IMR-90 (cell line): ENCODE measurements around the gene ANKRD18B.

Experiments
- BHLHE40 ChIP-seq: fragments of 150-350 bp; IDR thresholded peaks from 2 replicates; pipeline ENCODE4 v1.6.1; 2016; ENCODE audit warnings: mild to moderate bottlenecking, low read depth, low read length
- CHD1 ChIP-seq: IDR thresholded peaks from 2 replicates; pipeline ENCODE4 v1.6.1; 2012; ENCODE audit warnings: low read depth, low read length, improper control_type of control experiment
- MAZ ChIP-seq: IDR thresholded peaks from 2 replicates; pipeline ENCODE4 v1.6.1; 2012; ENCODE audit warnings: low read depth, mild to moderate bottlenecking, low read length, improper control_type of control experiment, moderate library complexity, borderline replicate concordance
- MXI1 ChIP-seq: IDR thresholded peaks from 2 replicates; pipeline ENCODE4 v1.6.1; 2012; ENCODE audit warnings: low read depth, mild to moderate bottlenecking, low read length, moderate library complexity, borderline replicate concordance
- NFE2L2 ChIP-seq: fragments of 150-350 bp; IDR thresholded peaks from 2 replicates; pipeline ENCODE4 v1.6.1; 2016; ENCODE audit warnings: low read depth, mild to moderate bottlenecking, low read length
- POLR2A ChIP-seq: IDR thresholded peaks from 2 replicates; pipeline ENCODE4 v1.6.1; 2012; ENCODE audit warnings: mild to moderate bottlenecking, low read depth, low read length
- RAD21 ChIP-seq: IDR thresholded peaks from 2 replicates; pipeline ENCODE4 v1.6.1; 2012; ENCODE audit warnings: low read length, improper control_type of control experiment
- RCOR1 ChIP-seq: IDR thresholded peaks from 2 replicates; pipeline ENCODE4 v1.6.1; 2012; ENCODE audit warnings: mild to moderate bottlenecking, low read length, improper control_type of control experiment; ENCODE audit not compliant: insufficient replicate concordance
- RFX5 ChIP-seq: IDR thresholded peaks from 2 replicates; pipeline ENCODE4 v1.8.0; 2012; ENCODE audit warnings: low read depth, mild to moderate bottlenecking, low read length, moderate library complexity
- SMC3 ChIP-seq: fragments of 150-350 bp; IDR thresholded peaks from 2 replicates; pipeline ENCODE4 v1.6.1; 2016; ENCODE audit warnings: low read depth, mild to moderate bottlenecking, antibody characterized with exemption, low read length, moderate library complexity
- TF ChIP-seq, protein P1 (sequence below): conservative IDR thresholded peaks from 2 replicates; pipeline ENCODE4 v1.5.1; 2012; ENCODE audit warnings: mild to moderate bottlenecking, low read depth, low read length, improper control_type of control experiment
- TF ChIP-seq, protein P2 (sequence below): fragments of 150-350 bp; IDR thresholded peaks from 2 replicates; pipeline ENCODE4 v1.6.1; 2016; ENCODE audit warnings: low read depth, mild to moderate bottlenecking, low read length, moderate library complexity, borderline replicate concordance
- TF ChIP-seq, protein P3 (sequence below): fragments of 150-350 bp; IDR thresholded peaks from 2 replicates; pipeline ENCODE4 v1.6.1; 2017; ENCODE audit warnings: mild to moderate bottlenecking, antibody characterized with exemption, low read length, low read depth

DNA sequence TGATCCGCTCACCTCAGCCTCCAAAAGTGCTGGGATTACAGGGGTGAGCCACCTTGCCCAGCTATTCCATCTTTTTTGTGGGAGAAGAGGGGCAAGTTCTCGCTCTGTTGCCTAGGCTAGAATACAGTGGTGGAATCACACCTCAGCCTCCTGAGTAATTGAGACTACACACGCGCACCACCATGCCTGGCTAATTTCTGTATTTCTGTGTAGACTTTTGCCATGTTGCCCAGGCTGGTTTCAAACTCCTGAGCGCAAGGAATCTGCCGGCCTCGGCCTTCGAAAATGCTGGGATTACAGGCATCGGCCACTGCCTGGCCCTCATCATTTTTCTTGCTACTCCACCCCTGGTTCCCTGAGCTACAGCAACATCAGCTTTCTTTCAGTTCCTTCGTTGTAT, 47.5 kb upstream of the ANKRD18B start:
- TF ChIP-seq POLR2A (no peak), MAZ (no peak), BHLHE40 (no peak), RAD21 (no peak), RFX5 (no peak), NFE2L2 (no peak), MXI1 (no peak), SMC3 (no peak), RCOR1 (no peak), CHD1 (no peak)
- TF ChIP-seq, protein P1, sequence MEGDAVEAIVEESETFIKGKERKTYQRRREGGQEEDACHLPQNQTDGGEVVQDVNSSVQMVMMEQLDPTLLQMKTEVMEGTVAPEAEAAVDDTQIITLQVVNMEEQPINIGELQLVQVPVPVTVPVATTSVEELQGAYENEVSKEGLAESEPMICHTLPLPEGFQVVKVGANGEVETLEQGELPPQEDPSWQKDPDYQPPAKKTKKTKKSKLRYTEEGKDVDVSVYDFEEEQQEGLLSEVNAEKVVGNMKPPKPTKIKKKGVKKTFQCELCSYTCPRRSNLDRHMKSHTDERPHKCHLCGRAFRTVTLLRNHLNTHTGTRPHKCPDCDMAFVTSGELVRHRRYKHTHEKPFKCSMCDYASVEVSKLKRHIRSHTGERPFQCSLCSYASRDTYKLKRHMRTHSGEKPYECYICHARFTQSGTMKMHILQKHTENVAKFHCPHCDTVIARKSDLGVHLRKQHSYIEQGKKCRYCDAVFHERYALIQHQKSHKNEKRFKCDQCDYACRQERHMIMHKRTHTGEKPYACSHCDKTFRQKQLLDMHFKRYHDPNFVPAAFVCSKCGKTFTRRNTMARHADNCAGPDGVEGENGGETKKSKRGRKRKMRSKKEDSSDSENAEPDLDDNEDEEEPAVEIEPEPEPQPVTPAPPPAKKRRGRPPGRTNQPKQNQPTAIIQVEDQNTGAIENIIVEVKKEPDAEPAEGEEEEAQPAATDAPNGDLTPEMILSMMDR = no peak
- TF ChIP-seq, protein P2, sequence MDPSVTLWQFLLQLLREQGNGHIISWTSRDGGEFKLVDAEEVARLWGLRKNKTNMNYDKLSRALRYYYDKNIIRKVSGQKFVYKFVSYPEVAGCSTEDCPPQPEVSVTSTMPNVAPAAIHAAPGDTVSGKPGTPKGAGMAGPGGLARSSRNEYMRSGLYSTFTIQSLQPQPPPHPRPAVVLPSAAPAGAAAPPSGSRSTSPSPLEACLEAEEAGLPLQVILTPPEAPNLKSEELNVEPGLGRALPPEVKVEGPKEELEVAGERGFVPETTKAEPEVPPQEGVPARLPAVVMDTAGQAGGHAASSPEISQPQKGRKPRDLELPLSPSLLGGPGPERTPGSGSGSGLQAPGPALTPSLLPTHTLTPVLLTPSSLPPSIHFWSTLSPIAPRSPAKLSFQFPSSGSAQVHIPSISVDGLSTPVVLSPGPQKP = no peak
- TF ChIP-seq, protein P3, sequence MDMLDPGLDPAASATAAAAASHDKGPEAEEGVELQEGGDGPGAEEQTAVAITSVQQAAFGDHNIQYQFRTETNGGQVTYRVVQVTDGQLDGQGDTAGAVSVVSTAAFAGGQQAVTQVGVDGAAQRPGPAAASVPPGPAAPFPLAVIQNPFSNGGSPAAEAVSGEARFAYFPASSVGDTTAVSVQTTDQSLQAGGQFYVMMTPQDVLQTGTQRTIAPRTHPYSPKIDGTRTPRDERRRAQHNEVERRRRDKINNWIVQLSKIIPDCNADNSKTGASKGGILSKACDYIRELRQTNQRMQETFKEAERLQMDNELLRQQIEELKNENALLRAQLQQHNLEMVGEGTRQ = no peak
